B cell (primary cell): ENCODE results near the gene ITPR1.

Experiments
- EZH2 ChIP-seq: IDR thresholded peaks from 2 replicates; pipeline ENCODE4 v1.6.1; 2012; ENCODE audit warnings: borderline replicate concordance, low read depth, mild to moderate bottlenecking, moderate library complexity, low read length; ENCODE audit not compliant: insufficient read depth, poor library complexity, severe bottlenecking
- TF ChIP-seq, protein P1 (sequence below): fragments of 200-600 bp; IDR thresholded peaks from one replicate; pipeline ENCODE4 v1.8.0; 2022; ENCODE audit warnings: antibody characterized with exemption, mild to moderate bottlenecking

GRCh38 chr3:4852780-4853748, 359.9 kb downstream of the ITPR1 start:
- TF ChIP-seq, protein P1, sequence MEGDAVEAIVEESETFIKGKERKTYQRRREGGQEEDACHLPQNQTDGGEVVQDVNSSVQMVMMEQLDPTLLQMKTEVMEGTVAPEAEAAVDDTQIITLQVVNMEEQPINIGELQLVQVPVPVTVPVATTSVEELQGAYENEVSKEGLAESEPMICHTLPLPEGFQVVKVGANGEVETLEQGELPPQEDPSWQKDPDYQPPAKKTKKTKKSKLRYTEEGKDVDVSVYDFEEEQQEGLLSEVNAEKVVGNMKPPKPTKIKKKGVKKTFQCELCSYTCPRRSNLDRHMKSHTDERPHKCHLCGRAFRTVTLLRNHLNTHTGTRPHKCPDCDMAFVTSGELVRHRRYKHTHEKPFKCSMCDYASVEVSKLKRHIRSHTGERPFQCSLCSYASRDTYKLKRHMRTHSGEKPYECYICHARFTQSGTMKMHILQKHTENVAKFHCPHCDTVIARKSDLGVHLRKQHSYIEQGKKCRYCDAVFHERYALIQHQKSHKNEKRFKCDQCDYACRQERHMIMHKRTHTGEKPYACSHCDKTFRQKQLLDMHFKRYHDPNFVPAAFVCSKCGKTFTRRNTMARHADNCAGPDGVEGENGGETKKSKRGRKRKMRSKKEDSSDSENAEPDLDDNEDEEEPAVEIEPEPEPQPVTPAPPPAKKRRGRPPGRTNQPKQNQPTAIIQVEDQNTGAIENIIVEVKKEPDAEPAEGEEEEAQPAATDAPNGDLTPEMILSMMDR: no peak
- TF ChIP-seq EZH2: no peak
